Hepatocyte (in vitro differentiated cells): Measurements from ENCODE around the gene ARL6IP1.
"Not testable (repeated sequence)": the region's sequence is repeated elsewhere in the genome, so short reads cannot be mapped to it uniquely, and the experiment has no call there.

Experiments
- CTCF ChIP-seq: fragments of 200-600 bp; sonication (generic); IDR thresholded peaks from 2 replicates; pipeline ENCODE4 v1.5.1; 2016; ENCODE audit warnings: antibody characterized with exemption, mild to moderate bottlenecking; ENCODE audit not compliant: poor library complexity
- EZH2phosphoT487 ChIP-seq: fragments of 200-600 bp; sonication (generic); IDR thresholded peaks from one replicate; pipeline ENCODE4 v1.6.1; 2018; ENCODE audit warnings: antibody characterized with exemption, mild to moderate bottlenecking, low read depth, moderate library complexity; ENCODE audit not compliant: unreplicated experiment, severe bottlenecking

GRCh38 chr16:18776334-18776733 is 25.0 kb downstream of the ARL6IP1 start:
- TF ChIP-seq CTCF, EZH2phosphoT487: not testable (repeated sequence)
